Upper lobe of right lung (tissue), 1 donor: ENCODE measurements around the gene DHRS13. TPM values are rescaled to one million over a fixed set of nuclear protein-coding genes. Genes with fewer than 3 reads are reported as not detected.
"Not testable (repeated sequence)": the region's sequence is repeated elsewhere in the genome, so short reads cannot be mapped to it uniquely, and the experiment has no call there.

ENCODE experiments used
- ATAC-seq: fragments of 200-7000 bp; cut with Tn5 transposase; one replicate; pipeline ENCODE4 v1.9.1; 2020; ENCODE audit warnings: mild to moderate bottlenecking, moderate library complexity
- DNase-seq: peaks from one replicate; pipeline ENCODE4 v3.0.0-alpha.2; 2020
- H3K27ac ChIP-seq: fragments of 200-600 bp; one replicate; pipeline ENCODE4 v1.8.0; 2022
- H3K27me3 ChIP-seq: fragments of 200-600 bp; one replicate; pipeline ENCODE4 v1.8.0; 2022; ENCODE audit warnings: mild to moderate bottlenecking
- H3K36me3 ChIP-seq: fragments of 200-600 bp; one replicate; pipeline ENCODE4 v1.8.0; 2022
- H3K4me1 ChIP-seq: fragments of 200-600 bp; one replicate; pipeline ENCODE4 v1.8.0; 2022
- H3K4me3 ChIP-seq: fragments of 200-600 bp; one replicate; pipeline ENCODE4 v1.8.0; 2022; ENCODE audit warnings: mild to moderate bottlenecking
- H3K9me3 ChIP-seq: fragments of 200-600 bp; one replicate; pipeline ENCODE4 v1.8.0; 2022
- intact Hi-C: fragments of 100-400 bp; cut with DNase I; formaldehyde crosslinking; loops from one replicate; pipeline ENCODE4 v1.11.0; 2022
- total RNA-seq: library from RNA; stranded (reverse); fragmentation: NEBNext Ultra II Directional; extraction: Animal tissue kit (Norgen Biotek cat#: 25700); gene quantifications from one replicate; pipeline ENCODE4 v1.2.1, GENCODE V29; 2021
- TF ChIP-seq, protein P1 (sequence below): fragments of 200-600 bp; IDR thresholded peaks from one replicate; pipeline ENCODE4 v1.8.0; 2022; ENCODE audit warnings: antibody characterized with exemption
- donor health status: DM: no; HTN: yes; CAD: no; lungs with severe emphysema.

The DHRS13 gene
- total RNA-seq, 1 donor from 2014 or later = 12.8 TPM

- H3K9me3 ChIP-seq = no peaks in the 10 kb centered on the region
- intact Hi-C loops = no loop called here
- no peaks in the 10 kb centered on the region for H3K4me1 ChIP-seq
- DNase-seq = no peak
- peaks cover 55% of the 10 kb centered on the region for H3K36me3 ChIP-seq
- no peak overlapping the region for H3K4me3 ChIP-seq
- no peak overlapping the region for H3K27ac ChIP-seq
- no peaks in the 10 kb centered on the region for H3K27me3 ChIP-seq
- ATAC-seq = no peak
- TF ChIP-seq, protein P1, sequence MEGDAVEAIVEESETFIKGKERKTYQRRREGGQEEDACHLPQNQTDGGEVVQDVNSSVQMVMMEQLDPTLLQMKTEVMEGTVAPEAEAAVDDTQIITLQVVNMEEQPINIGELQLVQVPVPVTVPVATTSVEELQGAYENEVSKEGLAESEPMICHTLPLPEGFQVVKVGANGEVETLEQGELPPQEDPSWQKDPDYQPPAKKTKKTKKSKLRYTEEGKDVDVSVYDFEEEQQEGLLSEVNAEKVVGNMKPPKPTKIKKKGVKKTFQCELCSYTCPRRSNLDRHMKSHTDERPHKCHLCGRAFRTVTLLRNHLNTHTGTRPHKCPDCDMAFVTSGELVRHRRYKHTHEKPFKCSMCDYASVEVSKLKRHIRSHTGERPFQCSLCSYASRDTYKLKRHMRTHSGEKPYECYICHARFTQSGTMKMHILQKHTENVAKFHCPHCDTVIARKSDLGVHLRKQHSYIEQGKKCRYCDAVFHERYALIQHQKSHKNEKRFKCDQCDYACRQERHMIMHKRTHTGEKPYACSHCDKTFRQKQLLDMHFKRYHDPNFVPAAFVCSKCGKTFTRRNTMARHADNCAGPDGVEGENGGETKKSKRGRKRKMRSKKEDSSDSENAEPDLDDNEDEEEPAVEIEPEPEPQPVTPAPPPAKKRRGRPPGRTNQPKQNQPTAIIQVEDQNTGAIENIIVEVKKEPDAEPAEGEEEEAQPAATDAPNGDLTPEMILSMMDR = no peak
Observed at GRCh38 chr17:28878158-28878910, 24.5 kb downstream of the DHRS13 start.

- ATAC-seq, H3K27me3 ChIP-seq, H3K27ac ChIP-seq, H3K9me3 ChIP-seq, intact Hi-C loops, H3K4me1 ChIP-seq, DNase-seq, H3K4me3 ChIP-seq: not testable (repeated sequence)
- H3K36me3 ChIP-seq = peaks cover 44% of the 10 kb centered on the region
Observed at GRCh38 chr17:28877150-28877711, 25.6 kb downstream of the DHRS13 start.

GRCh38 chr17:28875848-28876550 is 26.9 kb downstream of the DHRS13 start:
- intact Hi-C loops = no loop called here
- Histone ChIP-seq H3K9me3 (no peaks in the 10 kb centered on the region), H3K27me3 (no peaks in the 10 kb centered on the region), H3K4me1 (no peaks in the 10 kb centered on the region), H3K27ac (no peak overlapping the region), H3K4me3 (no peak overlapping the region), H3K36me3 (peaks cover 31% of the 10 kb centered on the region)
- DNase-seq (no peak), ATAC-seq (no peak)
- TF ChIP-seq, protein P1 = no peak

DNA sequence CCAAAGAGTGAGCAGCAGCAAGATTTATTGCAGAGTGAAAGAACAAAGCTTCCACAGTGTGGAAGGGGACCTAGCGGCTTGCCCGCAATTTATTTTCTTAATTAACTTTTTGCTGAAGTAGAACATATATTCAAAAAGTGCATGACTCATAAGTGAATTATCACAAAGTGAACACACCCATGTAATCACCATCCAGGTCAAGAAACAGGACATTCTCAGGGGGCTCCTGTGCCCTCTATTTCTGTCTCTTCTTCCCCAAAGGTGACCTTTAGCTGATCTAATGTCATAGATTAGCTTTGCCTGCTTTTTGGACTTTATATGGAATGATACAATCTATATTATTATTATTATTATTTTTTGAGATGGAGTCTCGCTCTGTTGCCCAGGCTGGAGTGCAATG is 28.1 kb downstream of the DHRS13 start:
- Histone ChIP-seq H3K27me3 (no peaks in the 10 kb centered on the region), H3K36me3 (peaks cover 19% of the 10 kb centered on the region), H3K27ac (no peak overlapping the region), H3K9me3 (no peaks in the 10 kb centered on the region), H3K4me3 (no peak overlapping the region), H3K4me1 (no peaks in the 10 kb centered on the region)
- TF ChIP-seq, protein P1 = no peak
- intact Hi-C loops = no loop called here
- ATAC-seq = no peak
- DNase-seq = no peak

- intact Hi-C loops = no loop called here
- TF ChIP-seq, protein P1 = no peak
- DNase-seq = no peak
- Histone ChIP-seq H3K27ac (no peak overlapping the region), H3K4me1 (no peaks in the 10 kb centered on the region), H3K27me3 (no peaks in the 10 kb centered on the region), H3K36me3 (peaks cover 10% of the 10 kb centered on the region), H3K4me3 (no peak overlapping the region), H3K9me3 (no peaks in the 10 kb centered on the region)
- ATAC-seq = no peak
Observed at GRCh38 chr17:28873839-28874238, 29.0 kb downstream of the DHRS13 start.

GRCh38 chr17:28871056-28871579 is 31.8 kb downstream of the DHRS13 start:
- Histone ChIP-seq H3K27me3 (no peaks in the 10 kb centered on the region), H3K4me3 (no peak overlapping the region), H3K9me3 (no peaks in the 10 kb centered on the region), H3K4me1 (no peaks in the 10 kb centered on the region), H3K27ac (no peak overlapping the region), H3K36me3 (no peaks in the 10 kb centered on the region)
- TF ChIP-seq, protein P1 = no peak
- ATAC-seq = no peak
- no peak for DNase-seq
- intact Hi-C loops = no loop called here
